HepG2 (cell line): ENCODE data around the gene SDC3.

Experiments
- CC2D1A ChIP-seq: sonication (generic); formaldehyde crosslinking; IDR thresholded peaks from 2 replicates; pipeline ENCODE4 v1.8.1; 2023; ENCODE audit warnings: mild to moderate bottlenecking, missing genetic modification reagents
- CTCF ChIP-seq: sonication (generic); formaldehyde crosslinking; IDR thresholded peaks from 2 replicates; pipeline ENCODE4 v1.5.0; 2020; ENCODE audit warnings: mild to moderate bottlenecking, missing genetic modification reagents, moderate library complexity
- RBM22 ChIP-seq: fragments of 200-400 bp; formaldehyde crosslinking; optimal IDR thresholded peaks from 2 replicates; pipeline ENCODE3; 2017; ENCODE audit warnings: mild to moderate bottlenecking, low read length, moderate library complexity
- ZNF510 ChIP-seq: sonication (generic); formaldehyde crosslinking; IDR thresholded peaks from 2 replicates; pipeline ENCODE4 v1.4.0; 2020; ENCODE audit warnings: low read depth, mild to moderate bottlenecking, missing genetic modification reagents
- ZNF644 ChIP-seq: IDR thresholded peaks from 2 replicates; pipeline ENCODE4 v1.6.1; 2016; ENCODE audit warnings: low read depth

DNA sequence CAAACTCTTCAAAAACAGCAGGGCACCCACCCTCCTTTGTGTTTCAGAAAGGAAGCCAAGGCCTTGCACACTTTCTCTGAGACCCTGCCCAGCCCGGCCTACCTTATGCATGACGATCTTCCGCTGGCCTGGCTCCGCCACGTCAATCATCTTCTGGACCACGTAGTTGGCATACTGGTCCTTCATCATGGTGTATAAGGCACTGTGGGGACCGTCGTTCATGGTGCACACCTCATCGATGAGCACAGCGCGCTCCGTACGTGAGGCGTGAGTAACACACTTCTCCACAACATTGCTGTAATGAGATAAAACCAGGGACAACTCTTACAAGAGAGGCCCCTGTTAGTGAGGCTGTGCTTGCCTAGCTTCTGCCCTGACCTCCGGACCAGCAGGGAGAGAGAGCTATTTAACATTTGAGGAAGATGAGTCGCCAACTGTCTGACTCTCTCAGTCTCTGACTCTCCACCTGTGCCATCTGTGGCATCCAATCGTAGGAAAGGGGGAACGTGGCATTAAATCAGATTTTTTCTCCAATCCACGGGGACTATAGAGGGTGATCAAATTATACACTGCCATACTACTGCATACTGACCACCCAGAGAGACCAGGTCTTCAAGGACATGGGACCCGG lies 28.1 kb upstream of the SDC3 start:
- no peak for TF ChIP-seq CTCF (CRISPR knock-in tag)
- no peak for TF ChIP-seq CC2D1A (CRISPR knock-in tag)
- no peak for TF ChIP-seq ZNF644 (CRISPR knock-in tag)
- no peak for TF ChIP-seq ZNF510 (CRISPR knock-in tag)
- TF ChIP-seq RBM22 = peak; percentile 74
